Muscle layer of colon (tissue), 2 donors: ENCODE measurements around the gene PNPT1.

Experiments used
- H3K27ac ChIP-seq: one replicate; pipeline ENCODE4 v1.7.0; 2013; ENCODE audit warnings: low read depth, mild to moderate bottlenecking, low read length, moderate library complexity
- H3K27me3 ChIP-seq, 2 donors: one replicate each; pipeline ENCODE4 v1.7.0; 2013; ENCODE audit warnings: low read length in 2 of 2, mild to moderate bottlenecking in 2 of 2; ENCODE audit not compliant: insufficient read depth in 2 of 2, control insufficient read depth in 1 of 2
- H3K36me3 ChIP-seq: one replicate; pipeline ENCODE4 v1.7.0; 2013; ENCODE audit warnings: mild to moderate bottlenecking, low read length; ENCODE audit not compliant: insufficient read depth
- H3K4me1 ChIP-seq: one replicate; pipeline ENCODE4 v1.7.0; 2013; ENCODE audit warnings: mild to moderate bottlenecking, low read length; ENCODE audit not compliant: insufficient read depth
- H3K4me3 ChIP-seq, 2 donors: one replicate each; pipeline ENCODE4 v1.7.0; 2013; ENCODE audit warnings: low read length in 2 of 2, low read depth in 1 of 2, mild to moderate bottlenecking in 1 of 2, moderate library complexity in 1 of 2
- H3K9ac ChIP-seq: one replicate; pipeline ENCODE4 v1.7.0; 2013; ENCODE audit warnings: low read length
- H3K9me3 ChIP-seq: one replicate; pipeline ENCODE4 v1.7.0; 2013; ENCODE audit warnings: mild to moderate bottlenecking, low read length
- donor health status: abdominal sarcoma.
- donor health status: Adenocarcinoma of cecum.

PNPT1 gene

DNA sequence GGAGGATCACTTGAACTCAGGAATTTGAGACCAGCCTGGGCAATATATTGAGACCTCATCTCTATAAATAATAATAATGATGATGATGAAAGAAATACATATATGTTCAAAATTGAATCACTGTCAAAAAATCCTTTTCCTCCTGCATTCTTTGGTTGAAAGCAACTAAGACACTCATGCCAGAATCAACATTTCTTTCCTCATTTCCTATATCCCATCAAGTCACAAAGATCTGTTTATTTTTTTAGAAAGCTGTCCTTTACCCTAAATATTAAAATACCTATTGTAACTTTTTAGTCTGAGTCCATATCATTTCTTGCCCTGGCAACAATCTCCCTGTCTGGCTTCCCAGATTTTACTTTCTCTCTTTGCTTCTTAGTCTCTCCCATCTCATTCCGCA lies 44.4 kb downstream of the PNPT1 start:
- Histone ChIP-seq H3K4me1 (no peaks in the 10 kb centered on the region), H3K4me3 (no peak overlapping the region), H3K9me3 (no peaks in the 10 kb centered on the region), H3K27ac (no peak overlapping the region), H3K9ac (no peak overlapping the region), H3K36me3 (peaks cover 6% of the 10 kb centered on the region), H3K27me3 (no peaks in the 10 kb centered on the region)

DNA sequence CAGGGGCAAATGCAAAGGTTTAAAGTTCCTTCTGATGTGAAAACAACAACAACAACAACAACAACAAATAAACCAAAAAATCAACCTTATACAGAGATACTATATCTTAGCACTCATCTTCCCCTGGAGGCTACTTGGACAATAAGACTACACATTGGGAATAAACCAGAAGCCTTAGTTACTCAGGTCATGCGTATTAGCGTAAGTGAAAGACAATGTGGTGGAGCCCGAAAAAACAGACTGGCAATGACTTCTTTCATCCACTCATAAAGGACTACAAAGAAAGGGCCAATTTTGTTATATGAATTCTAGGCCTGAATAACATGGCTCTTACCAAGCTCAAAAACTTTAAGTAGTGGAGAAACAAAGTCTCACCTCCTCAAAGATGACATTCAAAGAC lies 56.8 kb downstream of the PNPT1 start:
- Histone ChIP-seq H3K4me3 (no peak overlapping the region), H3K36me3 (peaks cover 19% of the 10 kb centered on the region), H3K27ac (no peak overlapping the region)

DNA sequence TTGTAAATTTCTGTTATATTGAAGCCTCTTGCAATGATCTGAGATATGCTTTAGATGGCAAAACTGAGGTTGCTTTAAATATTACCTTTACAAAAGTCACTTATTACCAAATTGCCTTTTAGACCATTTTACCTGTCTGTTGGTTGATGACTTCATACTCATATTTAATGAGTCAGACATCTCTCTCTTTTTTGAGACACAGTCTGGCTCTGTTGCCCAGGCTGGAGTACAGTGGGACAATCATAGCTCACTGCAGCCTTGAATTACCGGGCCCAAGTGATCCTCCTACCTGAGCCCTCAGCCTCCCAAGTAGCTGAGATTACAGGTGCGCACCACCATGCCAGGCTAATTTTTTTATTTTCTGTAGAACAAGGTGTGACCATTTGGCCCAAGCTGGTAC lies 64.7 kb downstream of the PNPT1 start:
- Histone ChIP-seq H3K4me3 (no peak overlapping the region), H3K9ac (no peak overlapping the region), H3K36me3 (peaks cover 3% of the 10 kb centered on the region), H3K27me3 (no peaks in the 10 kb centered on the region), H3K4me1 (no peaks in the 10 kb centered on the region), H3K9me3 (no peaks in the 10 kb centered on the region), H3K27ac (no peak overlapping the region)

More for the DNA sequence above, 56.8 kb downstream of the PNPT1 start:
- H3K4me1 ChIP-seq = no peaks in the 10 kb centered on the region
- H3K9ac ChIP-seq = no peak overlapping the region
- H3K27me3 ChIP-seq = no peaks in the 10 kb centered on the region
- no peaks in the 10 kb centered on the region for H3K9me3 ChIP-seq

DNA sequence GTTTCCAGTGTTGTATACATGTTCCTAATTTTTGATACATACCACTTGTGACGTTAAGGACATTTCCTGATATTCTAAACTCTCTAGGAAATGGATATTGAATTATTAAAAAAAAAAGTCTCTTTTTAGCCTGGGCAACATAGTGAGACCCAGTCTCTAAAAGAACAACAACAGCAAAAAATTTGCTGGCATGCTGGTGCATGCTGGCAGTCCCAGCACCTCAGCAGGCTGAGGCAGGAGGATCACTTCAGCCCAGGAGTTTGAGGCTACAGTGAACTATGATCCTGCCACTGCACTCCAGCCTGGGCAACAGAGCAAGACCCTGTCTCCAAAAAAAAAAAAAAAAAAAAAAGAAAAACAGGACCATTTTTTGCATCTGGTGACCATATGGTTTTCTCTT lies 65.7 kb downstream of the PNPT1 start:
- no peak overlapping the region for H3K27ac ChIP-seq
- H3K9ac ChIP-seq = no peak overlapping the region
- H3K9me3 ChIP-seq = no peaks in the 10 kb centered on the region
- H3K4me1 ChIP-seq = peaks cover 7% of the 10 kb centered on the region
- H3K36me3 ChIP-seq = peaks cover 3% of the 10 kb centered on the region
- no peaks in the 10 kb centered on the region for H3K27me3 ChIP-seq
- no peak overlapping the region for H3K4me3 ChIP-seq

DNA sequence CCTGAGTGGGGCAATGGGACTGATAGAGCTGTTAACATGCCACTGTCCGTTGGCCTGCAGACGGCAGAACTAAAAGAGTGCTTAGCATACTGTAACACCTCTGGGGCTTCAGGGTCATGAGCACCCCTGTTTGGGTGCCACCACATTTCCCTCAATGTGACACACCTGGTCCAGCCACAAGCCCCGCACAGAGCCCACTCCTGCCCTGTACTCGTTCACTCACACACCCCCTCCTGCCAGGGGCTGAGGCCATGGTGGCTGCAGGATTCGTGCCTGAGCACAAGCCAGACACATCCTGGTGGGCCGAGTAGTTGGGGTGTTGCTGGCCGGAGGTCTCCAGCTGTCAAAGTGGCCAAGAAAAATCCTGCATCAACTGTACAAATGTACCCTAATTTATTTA lies 71.8 kb downstream of the PNPT1 start:
- Histone ChIP-seq H3K9me3 (no peaks in the 10 kb centered on the region), H3K4me3 (no peak overlapping the region), H3K4me1 (peaks cover 22% of the 10 kb centered on the region), H3K9ac (no peak overlapping the region), H3K27me3 (no peaks in the 10 kb centered on the region), H3K36me3 (peaks cover 7% of the 10 kb centered on the region), H3K27ac (no peak overlapping the region)

DNA sequence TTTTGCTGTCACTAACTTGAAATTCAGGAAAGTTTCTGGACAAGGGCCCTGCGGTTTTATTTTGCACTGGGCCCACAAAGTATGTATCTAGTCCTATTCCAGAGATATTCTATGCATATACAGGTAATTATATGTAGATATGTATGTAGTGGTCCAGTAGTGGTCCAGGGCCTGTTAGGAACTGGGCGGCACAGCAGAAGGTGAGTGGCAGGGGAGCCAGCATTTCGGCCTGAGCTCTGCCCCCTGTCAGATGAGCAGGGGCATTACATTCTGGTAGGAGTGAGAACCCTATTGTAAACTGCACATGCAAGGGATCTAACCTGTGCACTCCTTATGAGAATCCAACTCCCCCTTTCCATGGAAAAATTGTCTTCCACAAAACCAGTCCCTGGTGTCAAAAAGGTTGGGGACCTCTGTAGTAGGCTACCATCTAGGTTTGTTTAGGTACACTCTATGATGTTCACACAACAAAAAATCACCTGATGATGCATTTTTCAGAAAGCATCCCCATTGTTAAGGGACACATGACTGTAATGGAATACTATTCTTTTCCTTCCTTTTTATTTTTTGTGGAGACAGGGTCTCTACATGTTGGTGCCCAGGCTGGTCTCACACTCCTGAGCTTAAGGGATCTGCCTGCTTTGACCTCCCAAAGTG lies 73.4 kb downstream of the PNPT1 start:
- no peak overlapping the region for H3K9ac ChIP-seq

DNA sequence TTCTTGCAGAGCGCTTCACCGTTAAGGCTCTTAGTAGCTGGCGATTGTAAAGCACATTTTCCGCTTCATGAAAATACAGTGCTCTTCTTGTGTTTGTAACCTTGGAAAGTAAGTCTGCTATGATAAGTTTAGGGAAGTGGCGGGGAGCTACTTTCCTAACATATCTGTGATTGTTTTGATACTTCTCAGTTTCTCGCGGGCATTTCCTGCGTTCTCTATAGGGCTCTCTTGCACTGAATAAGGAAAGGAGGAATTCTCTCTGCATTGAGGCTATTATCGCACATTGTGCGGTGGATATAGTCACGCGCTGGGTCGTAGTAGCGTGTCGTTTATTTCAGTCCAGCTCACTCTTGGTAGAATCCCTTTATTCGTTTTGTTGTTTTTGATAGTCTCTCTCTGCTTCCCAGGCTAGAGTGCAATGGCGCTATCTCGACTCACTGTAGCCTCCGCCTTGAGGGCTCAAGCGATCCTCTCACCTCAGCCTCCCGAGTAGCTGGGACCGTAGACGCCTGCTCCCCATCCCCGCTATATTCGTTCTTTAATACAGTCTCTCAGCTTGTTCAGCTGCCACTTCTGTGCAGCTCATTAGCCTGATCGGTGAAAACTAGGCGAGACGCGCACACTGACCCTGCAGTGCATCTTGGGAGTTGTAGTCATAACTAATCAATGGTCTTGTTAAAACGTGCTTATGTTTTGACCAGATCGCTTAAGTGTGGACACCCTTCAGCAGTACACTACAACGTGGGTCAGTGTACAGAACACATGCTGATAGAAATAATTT lies 75.2 kb downstream of the PNPT1 start:
- Histone ChIP-seq H3K27ac (peak overlapping the region; percentile 88), H3K9me3 (no peaks in the 10 kb centered on the region), H3K9ac (peak overlapping the region; percentile 91), H3K27me3 (no peaks in the 10 kb centered on the region), H3K36me3 (peaks cover 9% of the 10 kb centered on the region), H3K4me1 (peaks cover 27% of the 10 kb centered on the region), H3K4me3 (peak overlapping the region; percentile 71 to 96)

More for the DNA sequence above, 73.4 kb downstream of the PNPT1 start:
- peaks cover 25% of the 10 kb centered on the region for H3K4me1 ChIP-seq
- H3K27me3 ChIP-seq = no peaks in the 10 kb centered on the region
- H3K4me3 ChIP-seq = no peak overlapping the region
- peaks cover 5% of the 10 kb centered on the region for H3K36me3 ChIP-seq
- H3K9me3 ChIP-seq = no peaks in the 10 kb centered on the region
- no peak overlapping the region for H3K27ac ChIP-seq

DNA sequence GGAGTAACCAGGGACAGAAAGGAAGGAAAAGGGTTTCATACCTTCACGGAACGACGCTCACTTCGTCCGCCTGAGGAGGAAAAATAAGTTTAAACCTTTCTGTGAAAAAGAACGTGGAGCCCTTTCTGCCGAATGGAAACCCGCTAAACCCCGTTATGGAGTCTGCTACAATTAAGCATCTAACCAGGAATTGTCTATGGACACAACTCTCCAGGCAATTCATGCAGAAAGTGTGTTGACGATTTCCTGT lies 75.7 kb downstream of the PNPT1 start:
- Histone ChIP-seq H3K36me3 (peaks cover 9% of the 10 kb centered on the region), H3K9ac (peak overlapping the region; percentile 91), H3K4me1 (peaks cover 22% of the 10 kb centered on the region), H3K9me3 (no peaks in the 10 kb centered on the region), H3K27me3 (no peaks in the 10 kb centered on the region), H3K27ac (peak overlapping the region; percentile 88), H3K4me3 (peak overlapping the region; percentile 71 to 96)

DNA sequence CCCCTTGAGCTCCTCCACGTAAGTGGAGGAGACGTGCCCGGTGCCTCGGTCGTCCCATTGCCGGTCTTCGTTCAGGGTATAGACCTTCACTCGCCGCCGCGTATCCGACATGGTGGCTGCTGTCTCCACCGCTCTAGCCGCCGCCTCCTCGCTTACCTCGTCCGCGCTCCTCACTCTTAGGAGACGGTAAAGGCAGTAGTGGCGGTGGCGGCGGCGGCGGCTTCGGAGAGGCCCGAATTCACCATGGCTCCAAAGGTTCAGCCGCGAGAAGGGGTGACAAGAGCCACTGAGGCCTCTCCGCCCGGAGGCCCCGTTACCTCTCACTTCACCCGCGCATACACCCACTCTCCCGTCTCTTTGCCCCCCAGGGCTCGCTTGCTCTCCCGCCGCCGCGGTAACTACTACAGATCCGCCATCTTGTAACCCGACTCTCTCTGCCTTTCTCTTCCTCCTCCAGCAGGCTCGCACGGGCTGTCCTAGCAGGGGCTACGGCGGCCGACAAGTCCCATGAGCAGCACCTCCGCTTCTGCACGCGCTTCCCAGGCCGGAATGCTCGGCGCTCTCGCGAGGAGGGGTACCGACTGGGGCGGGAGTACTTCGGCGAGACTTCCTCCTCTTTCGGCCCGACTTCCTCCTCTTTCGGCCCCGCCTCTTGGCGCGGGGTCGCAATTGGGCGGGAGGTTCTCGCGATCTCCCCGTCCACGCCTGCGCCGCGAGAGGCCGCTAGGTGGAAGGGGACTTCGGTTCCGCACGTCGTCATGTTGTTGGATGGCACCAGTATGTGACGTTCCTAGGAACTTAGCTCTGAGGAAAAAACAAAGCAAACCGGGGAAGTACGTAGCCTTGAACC lies 76.2 kb downstream of the PNPT1 start, which contains the start of gene PPP4R3B:
PPP4R3B (minus strand) TSS at position 448 of the 850 bp plus-strand sequence; CDS start at position 111, 337 bp downstream.
- Histone ChIP-seq H3K9ac (peak within 1 kb of the TSS; percentile 91), H3K4me1 (peaks cover 22% of the 10 kb centered on the region), H3K36me3 (peaks cover 11% of the 10 kb centered on the region)

DNA sequence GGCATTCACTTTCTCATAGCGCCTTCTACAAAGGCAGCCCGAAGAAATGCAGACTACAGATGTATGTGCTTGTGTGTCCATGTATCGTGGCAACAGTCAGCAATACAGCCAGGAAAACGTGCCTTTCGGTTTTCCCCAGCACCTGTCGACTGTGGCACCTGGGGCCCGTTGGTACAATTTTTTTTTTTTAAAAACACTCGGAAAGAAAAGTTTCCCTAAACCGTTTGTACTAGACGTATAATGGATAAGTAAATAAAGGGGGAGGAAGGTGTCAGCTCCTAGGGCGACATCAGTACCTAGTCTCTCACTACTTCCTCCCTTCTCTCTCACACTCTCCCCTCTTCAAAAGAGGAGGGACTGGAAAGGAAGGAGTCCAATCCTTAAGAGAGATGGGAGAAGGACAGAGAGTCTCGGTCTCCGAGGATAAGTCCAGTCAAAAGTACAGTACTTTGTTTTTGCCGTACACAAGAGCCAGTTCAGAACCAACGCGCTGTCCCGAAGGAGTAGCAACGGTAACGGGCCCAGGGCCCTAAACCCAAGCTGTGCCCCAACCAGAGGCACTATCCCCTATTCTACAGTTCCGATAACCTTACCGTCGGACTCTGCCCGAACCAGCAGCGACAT lies 77.0 kb downstream of the PNPT1 start:
- peaks cover 11% of the 10 kb centered on the region for H3K36me3 ChIP-seq
- H3K27me3 ChIP-seq = no peaks in the 10 kb centered on the region
- peak overlapping the region; percentile 82 for H3K9ac ChIP-seq
- peak overlapping the region; percentile 94 to 97 for H3K4me3 ChIP-seq
- H3K9me3 ChIP-seq = no peaks in the 10 kb centered on the region
- H3K4me1 ChIP-seq = peaks cover 22% of the 10 kb centered on the region
- peak overlapping the region; percentile 85 for H3K27ac ChIP-seq

More for the DNA sequence above, 76.2 kb downstream of the PNPT1 start, which contains the start of gene PPP4R3B:
- Histone ChIP-seq H3K9me3 (no peaks in the 10 kb centered on the region), H3K4me3 (peak within 1 kb of the TSS; percentile 96 to 97), H3K27ac (peak within 1 kb of the TSS; percentile 88), H3K27me3 (no peaks in the 10 kb centered on the region)

DNA sequence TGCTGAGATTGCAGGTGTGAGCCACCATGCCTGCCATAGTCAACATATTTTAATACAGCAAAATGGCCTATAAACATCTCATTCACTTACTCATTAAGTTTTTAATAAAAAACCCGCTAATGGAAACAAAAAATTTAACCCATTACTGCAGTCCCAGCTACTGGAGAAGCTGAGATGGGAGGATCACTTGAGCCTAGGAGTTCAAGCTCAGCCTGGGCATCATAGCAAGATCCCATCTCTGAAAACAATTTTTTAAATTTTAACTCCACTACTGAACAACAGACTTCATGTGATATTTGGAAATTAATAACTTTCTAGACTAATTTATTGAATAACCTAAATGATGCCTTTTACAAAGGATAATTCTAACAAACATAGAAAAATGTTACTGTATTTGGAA lies 81.6 kb downstream of the PNPT1 start:
- Histone ChIP-seq H3K9me3 (no peaks in the 10 kb centered on the region), H3K4me3 (no peak overlapping the region), H3K4me1 (peaks cover 11% of the 10 kb centered on the region), H3K9ac (no peak overlapping the region), H3K27me3 (no peaks in the 10 kb centered on the region), H3K36me3 (peaks cover 19% of the 10 kb centered on the region), H3K27ac (no peak overlapping the region)
